CD4-positive, alpha-beta T cell treated with Interleukin-15 for 4 hours (primary cell): ENCODE data around the gene RPS6KA2.
"Not testable (repeated sequence)": the region's sequence is repeated elsewhere in the genome, so short reads cannot be mapped to it uniquely, and the experiment has no call there.

ENCODE experiments used
- DNase-seq: peaks from one replicate; pipeline ENCODE4 v3.0.0-alpha.2; 2020; ENCODE audit warnings: low spot score

The RPS6KA2 gene

DNA sequence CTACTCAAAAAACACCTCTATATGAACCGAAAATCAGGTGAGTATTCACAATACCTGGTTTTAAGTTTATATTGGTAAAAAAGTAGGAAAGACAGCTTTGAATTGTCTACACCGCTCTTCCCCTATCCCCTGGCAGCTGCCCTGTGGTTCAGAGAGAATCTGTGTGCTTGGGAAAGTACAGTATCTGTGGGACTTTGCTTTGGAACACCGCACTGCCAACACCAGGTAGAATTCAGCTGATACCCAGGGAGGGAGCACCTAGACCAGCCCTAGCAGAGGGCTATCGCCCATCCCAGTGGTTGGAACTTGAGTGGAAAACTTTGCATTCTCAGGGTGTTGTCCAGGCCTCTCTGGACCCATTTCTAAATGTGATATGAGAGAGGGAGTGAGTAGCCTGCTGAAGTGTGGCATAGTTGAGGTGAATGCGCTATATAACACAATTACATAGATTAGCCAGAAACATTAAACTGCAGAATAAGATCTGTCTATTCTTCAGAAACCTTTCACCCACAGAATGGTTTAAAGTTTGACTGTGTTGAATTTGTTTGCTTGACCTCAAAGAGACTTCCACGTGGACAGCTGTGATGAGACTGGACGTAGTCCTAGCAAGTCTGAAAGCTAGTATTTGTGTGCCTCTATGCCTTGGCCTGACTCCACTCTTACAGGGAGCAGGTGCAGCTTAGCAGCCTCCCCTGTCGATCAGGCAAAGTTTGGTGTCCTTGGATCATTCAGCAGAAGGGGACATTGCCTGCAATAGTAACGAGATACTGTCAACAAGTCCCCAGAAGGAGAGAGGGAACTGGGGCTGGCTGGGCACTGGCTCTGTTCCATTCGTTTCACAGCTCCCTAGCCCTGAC is 232.8 kb downstream of the RPS6KA2 start:
- no peak for DNase-seq

GRCh38 chr6:166393535-166393823 is 233.6 kb downstream of the RPS6KA2 start:
- DNase-seq, result no peak

- DNase-seq, result not testable (repeated sequence)
Measured at GRCh38 chr6:166392755-166393534, 234.1 kb downstream of the RPS6KA2 start.

GRCh38 chr6:166389119-166389518 is 237.9 kb downstream of the RPS6KA2 start:
- no peak for DNase-seq

DNA sequence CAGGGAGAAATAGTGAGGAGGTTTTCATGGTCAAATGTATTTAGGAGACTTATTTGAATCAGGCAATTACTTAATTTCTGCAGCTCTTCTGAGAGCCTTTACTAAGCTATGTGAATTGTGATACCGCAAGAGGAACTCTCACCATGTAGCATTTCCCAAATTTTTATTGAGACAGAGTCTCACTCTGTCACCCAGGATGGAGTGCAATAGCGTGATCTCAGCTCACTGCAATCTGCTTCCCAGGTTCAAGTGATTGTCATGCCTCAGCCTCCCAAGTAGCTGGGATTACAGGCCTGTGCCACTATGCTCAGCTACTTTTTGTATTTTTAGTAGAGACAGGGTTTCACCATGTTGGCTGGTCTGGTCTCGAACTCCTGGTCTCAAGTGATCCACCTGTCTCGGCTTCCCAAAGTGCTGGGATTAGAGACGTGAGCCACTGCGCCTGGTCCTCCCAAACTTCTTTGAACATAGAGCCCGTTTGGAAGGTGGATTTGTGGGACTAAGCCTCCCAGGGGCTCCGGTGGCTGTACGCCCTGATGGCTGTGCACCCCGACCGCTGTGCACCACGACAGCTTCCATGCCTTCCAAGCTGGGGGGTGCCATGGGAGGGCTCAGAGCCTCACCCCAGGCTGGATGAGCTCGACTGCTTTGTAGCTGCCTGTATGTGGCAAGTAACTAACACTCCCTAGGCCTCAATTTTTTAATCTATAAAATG is 238.6 kb downstream of the RPS6KA2 start:
- no peak for DNase-seq

GRCh38 chr6:166387642-166388289 is 239.3 kb downstream of the RPS6KA2 start:
- no peak for DNase-seq

- DNase-seq, result not testable (repeated sequence)
Measured at GRCh38 chr6:166387098-166387497, 240.0 kb downstream of the RPS6KA2 start.

- DNase-seq, result no peak
Measured at GRCh38 chr6:166386111-166386510, 240.9 kb downstream of the RPS6KA2 start.

GRCh38 chr6:166383802-166384363 is 243.2 kb downstream of the RPS6KA2 start:
- DNase-seq, result peak; percentile 18

GRCh38 chr6:166382933-166383801 is 243.9 kb downstream of the RPS6KA2 start, which contains the start of gene MPC1:
Gene MPC1 (minus strand): TSS chr6:166382940. CDS start chr6:166382876, 64 bp downstream.
- peak; percentile 93 for DNase-seq

- peak; percentile 3 for DNase-seq
Measured at GRCh38 chr6:166382500-166382932, 244.5 kb downstream of the RPS6KA2 start.

- DNase-seq, result peak; percentile 60
Measured at GRCh38 chr6:166381733-166382499, 245.1 kb downstream of the RPS6KA2 start.

DNA sequence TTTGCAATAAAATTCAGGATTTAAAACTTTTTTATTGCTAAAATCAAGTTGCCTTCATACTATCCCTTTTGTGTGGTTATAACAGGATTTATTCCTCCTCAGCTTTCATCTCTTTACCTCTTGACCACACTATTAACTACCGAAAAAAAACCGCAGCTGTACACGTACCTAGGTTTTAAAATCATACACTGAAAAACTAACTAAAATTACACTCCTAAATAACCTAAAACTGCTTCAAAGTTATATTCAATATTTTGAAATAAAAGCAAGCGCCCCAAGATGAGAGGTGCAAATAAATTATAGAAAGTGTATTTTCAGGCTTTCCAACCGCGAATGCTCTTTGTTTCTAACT is 245.7 kb downstream of the RPS6KA2 start:
- DNase-seq, result no peak

GRCh38 chr6:166379800-166380199 is 247.3 kb downstream of the RPS6KA2 start:
- no peak for DNase-seq

DNA sequence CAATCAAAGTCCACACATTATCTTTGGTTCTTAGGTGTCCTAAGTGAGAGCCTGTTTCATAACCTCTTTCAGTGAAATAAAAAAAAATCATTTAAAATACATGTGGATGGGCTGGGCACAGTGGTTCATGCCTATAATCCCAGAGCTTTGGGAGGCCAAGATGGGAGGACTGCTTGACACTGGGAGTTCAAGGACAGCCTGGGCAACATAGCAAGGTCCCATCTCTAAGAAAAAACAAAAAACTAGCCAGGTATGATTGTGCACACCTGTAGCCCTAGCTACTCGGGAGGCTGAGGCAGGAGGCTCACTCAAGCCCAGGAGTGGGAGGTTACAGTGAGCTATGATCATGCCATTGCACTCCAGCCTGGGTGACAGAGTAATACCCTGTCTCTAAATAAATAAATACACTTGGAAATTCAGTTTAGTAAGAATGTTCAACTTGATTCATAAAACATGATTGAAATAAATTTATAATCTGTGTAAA is 247.9 kb downstream of the RPS6KA2 start:
- no peak for DNase-seq

GRCh38 chr6:166377721-166378120 is 249.3 kb downstream of the RPS6KA2 start:
- no peak for DNase-seq

GRCh38 chr6:166375013-166375412 is 252.0 kb downstream of the RPS6KA2 start:
- no peak for DNase-seq

DNA sequence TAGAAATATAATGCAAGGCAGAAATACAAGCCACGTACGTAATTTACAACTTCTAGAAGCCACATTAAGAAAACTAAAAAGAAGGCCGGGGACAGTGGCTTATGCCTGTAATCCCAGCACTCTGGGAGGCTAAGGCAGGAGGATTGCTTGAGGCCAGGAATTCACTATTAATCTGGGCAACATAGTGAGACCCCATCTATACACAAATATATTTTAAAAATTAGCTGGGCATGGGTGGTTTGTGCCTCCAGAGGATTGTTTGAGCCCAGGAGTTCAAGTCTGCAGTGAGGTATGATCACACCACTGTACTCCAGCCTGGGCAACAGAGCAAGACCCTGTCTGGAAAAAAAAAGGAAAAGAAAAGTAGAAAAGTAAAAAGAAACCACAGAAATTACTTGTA is 256.6 kb downstream of the RPS6KA2 start:
- no peak for DNase-seq

- no peak for DNase-seq
Measured at GRCh38 chr6:166369782-166370181, 257.3 kb downstream of the RPS6KA2 start.

GRCh38 chr6:166366921-166367320 is 260.1 kb downstream of the RPS6KA2 start:
- no peak for DNase-seq
